GM18519 (cell line): Measurements from ENCODE around the gene OR52N5.

ENCODE experiments used
- ATAC-seq: cut with Tn5 transposase; IDR thresholded peaks from one replicate; pipeline ENCODE4 v1.9.1; 2021; ENCODE audit warnings: mild to moderate bottlenecking, moderate library complexity; ENCODE audit not compliant: unreplicated experiment, low FRiP score

The OR52N5 gene

GRCh38 chr11:5726351-5726750 lies 56.8 kb downstream of the OR52N5 start:
- no peak for ATAC-seq
